ENCODE results near the gene BTBD9. TPM values are rescaled to one million over a fixed set of nuclear protein-coding genes. Genes with fewer than 3 reads are reported as not detected.

Gene BTBD9
- total RNA-seq, 1 donor from 2014 or later = 4.5 TPM

DNA sequence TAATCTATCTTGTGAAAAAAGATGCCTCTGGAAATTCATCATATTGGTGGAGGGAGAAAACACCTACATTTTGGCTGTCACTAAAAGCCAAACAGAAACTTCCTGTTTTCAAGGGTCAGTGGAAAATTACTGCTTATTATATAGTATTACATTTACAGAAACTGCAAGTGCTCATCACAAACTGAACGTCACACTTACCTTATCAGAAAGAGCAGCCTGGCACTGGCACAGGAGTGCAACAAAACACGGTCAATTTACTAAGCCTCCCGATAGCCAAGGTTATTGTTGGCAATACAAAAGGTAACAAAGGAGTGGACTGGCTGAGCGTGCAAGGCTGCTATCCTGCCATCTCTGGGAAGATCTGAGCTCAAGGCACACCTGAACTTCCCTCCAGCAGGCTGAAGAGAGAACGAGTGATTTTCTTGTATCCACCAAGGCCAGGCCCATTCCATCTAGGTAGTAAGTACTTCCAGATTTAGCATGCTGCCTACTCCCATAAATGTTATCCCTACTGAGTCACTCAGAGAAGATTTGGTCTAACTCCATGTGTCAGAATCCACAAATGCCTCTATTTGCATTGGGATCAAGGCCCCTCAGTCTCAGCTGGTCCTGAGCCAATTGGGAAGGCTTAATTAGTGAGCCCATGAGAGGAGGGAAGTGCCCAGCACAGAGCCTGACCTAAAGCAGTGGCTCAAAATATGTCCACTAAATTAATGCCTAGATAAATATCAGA lies 399.8 kb downstream of the BTBD9 start:
- no peak overlapping the region for H3K4me3 ChIP-seq (ENCODE audit: low read depth, low read length)
- H3K27me3 ChIP-seq (ENCODE audit: control insufficient read depth, insufficient read depth, low read length) = no peaks in the 10 kb centered on the region
- no peak for FAIRE-seq
- peak; percentile 45 for DNase-seq (ENCODE audit: low read depth)
- TF ChIP-seq, protein P1, sequence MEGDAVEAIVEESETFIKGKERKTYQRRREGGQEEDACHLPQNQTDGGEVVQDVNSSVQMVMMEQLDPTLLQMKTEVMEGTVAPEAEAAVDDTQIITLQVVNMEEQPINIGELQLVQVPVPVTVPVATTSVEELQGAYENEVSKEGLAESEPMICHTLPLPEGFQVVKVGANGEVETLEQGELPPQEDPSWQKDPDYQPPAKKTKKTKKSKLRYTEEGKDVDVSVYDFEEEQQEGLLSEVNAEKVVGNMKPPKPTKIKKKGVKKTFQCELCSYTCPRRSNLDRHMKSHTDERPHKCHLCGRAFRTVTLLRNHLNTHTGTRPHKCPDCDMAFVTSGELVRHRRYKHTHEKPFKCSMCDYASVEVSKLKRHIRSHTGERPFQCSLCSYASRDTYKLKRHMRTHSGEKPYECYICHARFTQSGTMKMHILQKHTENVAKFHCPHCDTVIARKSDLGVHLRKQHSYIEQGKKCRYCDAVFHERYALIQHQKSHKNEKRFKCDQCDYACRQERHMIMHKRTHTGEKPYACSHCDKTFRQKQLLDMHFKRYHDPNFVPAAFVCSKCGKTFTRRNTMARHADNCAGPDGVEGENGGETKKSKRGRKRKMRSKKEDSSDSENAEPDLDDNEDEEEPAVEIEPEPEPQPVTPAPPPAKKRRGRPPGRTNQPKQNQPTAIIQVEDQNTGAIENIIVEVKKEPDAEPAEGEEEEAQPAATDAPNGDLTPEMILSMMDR (IDR thresholded peaks at IDR 0.05; ENCODE audit: insufficient read depth, low read length, severe bottlenecking) = no peak
- H3K36me3 ChIP-seq (ENCODE audit: control insufficient read depth, insufficient read depth, low read length) = no peaks in the 10 kb centered on the region

DNA sequence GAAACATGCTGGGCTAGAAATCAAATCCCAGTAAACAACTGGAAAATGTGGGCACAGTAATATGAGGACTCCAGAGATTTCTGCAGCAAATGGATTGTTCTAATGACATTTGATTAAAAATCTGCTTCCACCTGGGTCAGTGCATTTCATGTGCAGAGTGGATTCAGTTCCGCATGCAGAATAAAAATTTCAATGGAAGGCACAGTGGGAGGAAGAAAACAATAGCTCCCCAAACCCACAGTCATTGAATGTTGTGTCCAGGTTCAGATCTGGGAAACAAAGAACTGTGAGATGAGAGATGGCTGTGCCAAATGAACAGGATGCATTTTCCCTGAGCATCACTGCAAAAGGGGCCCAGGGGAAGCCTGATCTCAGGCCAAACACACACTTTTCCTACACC lies 403.1 kb downstream of the BTBD9 start:
- FAIRE-seq (no peak), DNase-seq (ENCODE audit: low read depth) (no peak)
- TF ChIP-seq, protein P1 (IDR thresholded peaks at IDR 0.05; ENCODE audit: insufficient read depth, low read length, severe bottlenecking) = no peak
- no peaks in the 10 kb centered on the region for H3K27me3 ChIP-seq (ENCODE audit: control insufficient read depth, insufficient read depth, low read length)
- H3K36me3 ChIP-seq (ENCODE audit: control insufficient read depth, insufficient read depth, low read length) = no peaks in the 10 kb centered on the region
- no peak overlapping the region for H3K4me3 ChIP-seq (ENCODE audit: low read depth, low read length)

GRCh38 chr6:38234934-38235682 lies 404.6 kb downstream of the BTBD9 start:
- DNase-seq (ENCODE audit: low read depth) = no peak
- FAIRE-seq = no peak
- TF ChIP-seq, protein P1 (IDR thresholded peaks at IDR 0.05; ENCODE audit: insufficient read depth, low read length, severe bottlenecking) = no peak
- Histone ChIP-seq H3K27me3 (ENCODE audit: control insufficient read depth, insufficient read depth, low read length) (no peaks in the 10 kb centered on the region), H3K4me3 (ENCODE audit: low read depth, low read length) (no peak overlapping the region), H3K36me3 (ENCODE audit: control insufficient read depth, insufficient read depth, low read length) (no peaks in the 10 kb centered on the region)

GRCh38 chr6:38234141-38234540 lies 405.6 kb downstream of the BTBD9 start:
- Histone ChIP-seq H3K27me3 (ENCODE audit: control insufficient read depth, insufficient read depth, low read length) (no peaks in the 10 kb centered on the region), H3K36me3 (ENCODE audit: control insufficient read depth, insufficient read depth, low read length) (no peaks in the 10 kb centered on the region), H3K4me3 (ENCODE audit: low read depth, low read length) (no peak overlapping the region)
- TF ChIP-seq, protein P1 (IDR thresholded peaks at IDR 0.05; ENCODE audit: insufficient read depth, low read length, severe bottlenecking) = no peak
- DNase-seq (ENCODE audit: low read depth) (no peak), FAIRE-seq (no peak)

GRCh38 chr6:38233161-38233791 lies 406.5 kb downstream of the BTBD9 start:
- Histone ChIP-seq H3K27me3 (ENCODE audit: control insufficient read depth, insufficient read depth, low read length) (no peaks in the 10 kb centered on the region), H3K4me3 (ENCODE audit: low read depth, low read length) (no peak overlapping the region), H3K36me3 (ENCODE audit: control insufficient read depth, insufficient read depth, low read length) (no peaks in the 10 kb centered on the region)
- TF ChIP-seq, protein P1 (IDR thresholded peaks at IDR 0.05; ENCODE audit: insufficient read depth, low read length, severe bottlenecking) = no peak
- FAIRE-seq (peak; percentile 18), DNase-seq (ENCODE audit: low read depth) (peak; percentile 54)

All from bronchial epithelial cell (primary cell).